CD4-positive, alpha-beta T cell treated with Interferon gamma for 1 hour (primary cell): ENCODE data around the gene GPALPP1.
"Not testable (repeated sequence)": the region's sequence is repeated elsewhere in the genome, so short reads cannot be mapped to it uniquely, and the experiment has no call there.

Source experiments
- DNase-seq: peaks from one replicate; pipeline ENCODE4 v3.0.0-alpha.2; 2020

The GPALPP1 gene

GRCh38 chr13:44989071-44989889 is at the start of gene GPALPP1, which contains the start of gene NUFIP1:
GPALPP1 (plus strand) TSS chr13:44989538; CDS start chr13:44989655, 117 bp downstream.
NUFIP1 (minus strand) TSS chr13:44989471; CDS start chr13:44989436, 35 bp downstream.
- DNase-seq, result peak; percentile 88

DNA sequence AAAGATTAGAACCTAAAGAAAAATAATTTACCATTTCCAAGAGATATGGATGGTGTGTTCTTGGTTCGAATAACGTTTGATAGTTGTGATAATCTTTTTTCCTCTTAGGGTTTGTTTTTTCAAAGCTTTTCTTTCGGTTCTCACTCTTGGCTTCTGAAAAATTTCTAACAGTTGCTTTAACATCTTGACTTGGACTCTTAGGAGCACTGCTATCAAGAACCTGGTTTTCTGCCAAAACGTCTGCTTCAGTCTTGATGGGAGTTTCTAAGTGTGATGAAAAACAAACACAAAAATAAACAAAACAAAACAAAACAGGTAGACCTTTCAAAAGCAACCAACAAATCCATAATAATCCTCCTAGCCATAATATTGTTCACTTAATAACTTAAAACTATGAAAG is 45.9 kb upstream of the GPALPP1 start:
- not testable (repeated sequence) for DNase-seq

DNA sequence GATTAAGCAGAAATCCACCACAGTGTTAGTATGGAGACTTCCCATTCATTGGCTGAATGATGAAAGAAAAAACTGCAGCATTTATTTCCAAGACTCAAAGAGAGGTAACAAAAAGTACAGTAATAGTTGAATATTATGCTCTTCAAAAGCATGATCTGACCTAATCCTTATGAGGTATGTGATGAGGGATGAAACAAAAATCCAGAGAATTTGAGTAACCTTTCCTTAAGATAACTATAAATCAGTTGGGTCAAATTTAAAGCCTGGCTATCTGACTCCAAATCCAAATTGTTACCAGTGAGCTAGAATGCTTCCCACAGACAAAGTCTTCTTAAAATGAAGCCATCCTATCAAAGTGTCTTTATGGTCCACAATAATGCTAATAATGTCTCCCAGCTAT is 38.2 kb upstream of the GPALPP1 start:
- no peak for DNase-seq

GRCh38 chr13:44952671-44953070 is 36.7 kb upstream of the GPALPP1 start:
- no peak for DNase-seq

DNA sequence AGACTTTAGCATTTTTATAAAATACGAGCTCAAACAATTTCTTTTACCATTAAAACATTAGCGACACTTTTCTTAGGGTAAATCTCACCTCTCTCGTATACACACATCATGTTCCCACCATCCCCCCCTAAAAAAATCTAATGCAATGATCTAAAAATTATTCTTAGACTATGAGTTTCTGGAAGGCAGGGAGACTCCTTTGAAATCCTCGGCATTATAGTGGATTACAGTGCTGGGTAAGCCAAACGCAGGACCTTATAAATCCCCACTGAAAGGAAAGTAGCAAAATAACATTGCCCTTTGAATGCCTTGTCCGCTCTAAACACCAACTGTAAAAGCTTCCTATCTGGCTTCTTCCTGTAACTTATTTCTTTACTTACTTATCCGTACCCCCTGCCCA is 35.1 kb upstream of the GPALPP1 start:
- no peak for DNase-seq

- no peak for DNase-seq
These were observed 33.9 kb upstream of the GPALPP1 start for GRCh38 chr13:44955406-44955805.

- DNase-seq, result no peak
These were observed 27.3 kb upstream of the GPALPP1 start for GRCh38 chr13:44961997-44962396.

GRCh38 chr13:44967704-44968433 is 21.5 kb upstream of the GPALPP1 start:
- DNase-seq, result no peak

DNA sequence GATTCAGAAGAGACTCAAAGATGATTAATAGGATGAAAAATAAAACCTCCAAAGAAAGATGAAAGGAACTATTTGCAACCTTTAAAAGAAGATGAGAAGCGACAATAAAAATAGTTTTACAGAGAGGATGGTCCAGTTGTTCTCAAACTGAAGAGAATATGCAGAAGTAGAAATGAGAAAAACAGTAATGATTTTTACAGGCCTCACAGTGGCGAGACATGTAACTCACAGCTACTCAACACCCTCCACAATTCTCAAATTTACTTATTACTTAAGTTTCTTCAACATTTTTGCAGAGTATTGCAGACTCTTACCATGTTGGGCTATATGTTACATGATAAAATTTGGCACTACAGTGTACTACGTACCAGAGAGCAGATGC is 20.9 kb upstream of the GPALPP1 start:
- DNase-seq, result no peak

- DNase-seq, result no peak
These were observed 19.5 kb upstream of the GPALPP1 start for GRCh38 chr13:44969551-44970484.

GRCh38 chr13:44971656-44972595 is 17.4 kb upstream of the GPALPP1 start:
- no peak for DNase-seq

GRCh38 chr13:44972956-44973581 is 16.3 kb upstream of the GPALPP1 start:
- no peak for DNase-seq

DNA sequence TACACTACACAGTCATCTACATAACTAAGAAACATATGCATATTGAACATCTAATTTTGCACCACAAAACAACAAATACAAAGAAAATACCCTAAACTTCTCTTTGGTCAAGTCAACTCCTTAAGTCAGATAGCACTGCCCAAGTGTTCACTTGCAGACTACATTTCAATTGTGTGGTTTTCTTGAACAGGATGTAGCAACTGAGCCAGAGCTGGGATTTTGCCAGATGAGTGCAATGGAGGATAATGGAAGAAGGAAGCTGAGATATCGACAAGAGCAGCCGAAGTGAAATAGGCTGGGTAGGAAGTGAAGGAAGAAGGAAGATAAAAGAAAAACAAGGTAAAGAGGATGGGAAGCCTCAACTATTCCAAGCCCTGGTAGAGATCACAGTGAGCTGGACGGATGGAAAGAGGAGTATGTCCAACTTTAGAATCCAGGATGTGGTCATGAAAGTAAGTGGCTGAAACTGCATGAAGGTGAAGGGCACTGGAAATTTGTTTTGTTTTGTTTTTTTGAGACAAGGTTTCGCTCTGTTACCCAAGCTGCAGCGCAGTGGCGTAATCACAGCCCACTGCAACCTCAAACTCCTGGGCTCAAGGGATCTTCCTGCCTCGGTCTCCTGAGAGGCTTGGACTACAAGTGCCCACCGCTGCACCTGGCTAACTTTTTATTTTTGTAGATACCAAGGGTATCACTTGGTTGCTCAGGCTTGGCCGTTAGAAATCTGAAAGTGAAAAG is 15.1 kb upstream of the GPALPP1 start:
- no peak for DNase-seq

DNA sequence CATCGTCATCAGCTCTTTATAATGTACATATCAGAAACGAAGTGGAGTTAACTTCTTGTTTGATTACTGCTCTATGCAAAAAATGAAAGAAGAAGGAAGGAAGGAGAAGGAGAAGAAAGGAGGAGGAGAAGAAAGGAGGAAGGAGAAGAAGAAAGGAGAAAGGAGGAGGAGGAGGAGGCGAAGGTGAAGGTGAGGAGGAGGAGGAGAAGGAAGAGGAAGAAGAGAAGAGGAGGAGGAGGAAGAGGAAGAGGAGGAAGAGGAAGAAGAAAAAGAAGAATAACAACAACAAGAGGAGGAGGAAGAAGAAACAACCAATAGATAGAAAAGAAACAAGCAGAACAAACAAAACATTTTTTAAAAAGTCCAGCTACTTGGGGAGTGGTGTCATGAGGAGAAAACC is 13.1 kb upstream of the GPALPP1 start:
- no peak for DNase-seq

GRCh38 chr13:44976949-44977583 is 12.3 kb upstream of the GPALPP1 start:
- no peak for DNase-seq

DNA sequence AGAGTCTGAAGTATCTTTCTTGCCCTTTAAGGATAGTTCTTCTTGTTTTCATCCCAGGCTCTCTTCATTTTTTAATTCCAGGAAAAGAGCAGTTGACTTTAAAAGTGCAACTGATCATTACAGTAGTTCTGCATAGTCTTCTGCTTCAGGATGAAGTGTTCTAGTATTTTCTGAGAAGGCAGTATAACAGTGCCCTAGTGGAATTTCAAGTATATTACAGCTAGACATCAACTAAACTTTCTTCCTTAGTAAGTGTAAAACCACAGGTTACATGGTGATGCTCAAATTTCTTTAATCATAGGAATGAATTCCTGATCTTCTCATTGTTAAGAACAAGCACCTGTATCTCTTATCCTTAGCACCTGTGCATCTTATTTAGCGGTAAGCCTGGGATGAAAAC is 11.0 kb upstream of the GPALPP1 start:
- no peak for DNase-seq

- DNase-seq, result no peak
These were observed 603 bp downstream of the GPALPP1 start for GRCh38 chr13:44989941-44990340.

- DNase-seq, result no peak
These were observed 14.1 kb downstream of the GPALPP1 start for GRCh38 chr13:45003417-45003816.

- no peak for DNase-seq
These were observed 14.8 kb downstream of the GPALPP1 start for GRCh38 chr13:45004096-45004495.

- no peak for DNase-seq
These were observed 17.9 kb downstream of the GPALPP1 start for GRCh38 chr13:45007225-45007624.
